Dedifferentiated amniotic fluid mesenchymal stem cell (primary cell): ENCODE data around the gene GPC5.

Source experiments
- DNase-seq: peaks from one replicate; pipeline ENCODE4 v3.0.0-alpha.2; 2016; ENCODE audit errors: extremely low spot score

Gene GPC5

GRCh38 chr13:91978571-91978970 lies 580.1 kb downstream of the GPC5 start:
- no peak for DNase-seq

GRCh38 chr13:91986761-91987483 lies 588.5 kb downstream of the GPC5 start:
- DNase-seq = no peak

- DNase-seq = no peak
Measured at GRCh38 chr13:91988331-91988730, 589.9 kb downstream of the GPC5 start.

- no peak for DNase-seq
Measured at GRCh38 chr13:92012787-92013186, 614.4 kb downstream of the GPC5 start.

- DNase-seq = no peak
Measured at GRCh38 chr13:92017737-92018136, 619.3 kb downstream of the GPC5 start.

- DNase-seq = no peak
Measured at GRCh38 chr13:92028695-92029094, 630.3 kb downstream of the GPC5 start.

GRCh38 chr13:92029641-92030040 lies 631.2 kb downstream of the GPC5 start:
- DNase-seq = no peak

GRCh38 chr13:92038905-92039304 lies 640.5 kb downstream of the GPC5 start:
- DNase-seq = no peak

- no peak for DNase-seq
Measured at GRCh38 chr13:92042522-92042921, 644.1 kb downstream of the GPC5 start.

GRCh38 chr13:92044351-92044750 lies 645.9 kb downstream of the GPC5 start:
- no peak for DNase-seq

- no peak for DNase-seq
Measured at GRCh38 chr13:92054389-92054788, 656.0 kb downstream of the GPC5 start.

- no peak for DNase-seq
Measured at GRCh38 chr13:92074658-92075057, 676.2 kb downstream of the GPC5 start.

GRCh38 chr13:92097337-92097903 lies 699.0 kb downstream of the GPC5 start:
- no peak for DNase-seq

GRCh38 chr13:92101801-92102200 lies 703.4 kb downstream of the GPC5 start:
- no peak for DNase-seq

- DNase-seq = no peak
Measured at GRCh38 chr13:92103689-92104153, 705.3 kb downstream of the GPC5 start.

GRCh38 chr13:92122186-92122853 lies 723.9 kb downstream of the GPC5 start:
- no peak for DNase-seq

GRCh38 chr13:92126399-92126798 lies 728.0 kb downstream of the GPC5 start:
- DNase-seq = no peak

- no peak for DNase-seq
Measured at GRCh38 chr13:92135509-92135908, 737.1 kb downstream of the GPC5 start.

- DNase-seq = no peak
Measured at GRCh38 chr13:92136449-92137155, 738.2 kb downstream of the GPC5 start.

- no peak for DNase-seq
Measured at GRCh38 chr13:92137520-92137919, 739.1 kb downstream of the GPC5 start.

GRCh38 chr13:92143766-92144165 lies 745.3 kb downstream of the GPC5 start:
- no peak for DNase-seq

- DNase-seq = no peak
Measured at GRCh38 chr13:92150606-92151005, 752.2 kb downstream of the GPC5 start.
